WTC11 (cell line): ENCODE results near the gene ZNF37A.

Experiments
- CBFB ChIP-seq: sonication (generic); formaldehyde crosslinking; IDR thresholded peaks from 2 replicates; pipeline ENCODE4 v1.8.1; 2022; ENCODE audit warnings: mild to moderate bottlenecking, low read depth, missing genetic modification reagents
- CTCF ChIP-seq: fragments of 200-600 bp; IDR thresholded peaks from 2 replicates; pipeline ENCODE4 v1.8.0; 2022; ENCODE audit warnings: antibody characterized with exemption
- FOXP4 ChIP-seq: sonication (generic); formaldehyde crosslinking; IDR thresholded peaks from 2 replicates; pipeline ENCODE4 v1.8.0; 2022; ENCODE audit warnings: mild to moderate bottlenecking, missing genetic modification reagents
- KAT7 ChIP-seq: sonication (generic); formaldehyde crosslinking; IDR thresholded peaks from 2 replicates; pipeline ENCODE4 v1.8.1; 2023; ENCODE audit warnings: missing genetic modification reagents, mild to moderate bottlenecking, borderline replicate concordance
- NFYB ChIP-seq: sonication (generic); formaldehyde crosslinking; conservative IDR thresholded peaks from 2 replicates; pipeline ENCODE4 v1.8.0; 2022; ENCODE audit warnings: low read depth, missing genetic modification reagents
- SMAD3 ChIP-seq: sonication (generic); formaldehyde crosslinking; IDR thresholded peaks from 2 replicates; pipeline ENCODE4 v1.8.0; 2022; ENCODE audit warnings: missing genetic modification reagents, mild to moderate bottlenecking, borderline replicate concordance
- TCF7 ChIP-seq: sonication (generic); formaldehyde crosslinking; IDR thresholded peaks from 2 replicates; pipeline ENCODE4 v1.8.0; 2022; ENCODE audit warnings: mild to moderate bottlenecking, low read depth, missing genetic modification reagents, moderate library complexity
- USF2 ChIP-seq: sonication (generic); formaldehyde crosslinking; IDR thresholded peaks from 2 replicates; pipeline ENCODE4 v1.8.1; 2023; ENCODE audit warnings: mild to moderate bottlenecking, missing genetic modification reagents, moderate library complexity
- ZBTB43 ChIP-seq: sonication (generic); formaldehyde crosslinking; IDR thresholded peaks from 2 replicates; pipeline ENCODE4 v1.8.1; 2023; ENCODE audit warnings: mild to moderate bottlenecking, missing genetic modification reagents
- ZNF423 ChIP-seq: fragments of 250-450 bp; sonication (Bioruptor Pico); IDR thresholded peaks from 2 replicates; pipeline ENCODE4 v2.1.2; 2022; ENCODE audit warnings: mild to moderate bottlenecking, moderate library complexity
- TF ChIP-seq, protein P1 (sequence below): sonication (generic); formaldehyde crosslinking; IDR thresholded peaks from 2 replicates; pipeline ENCODE4 v1.8.1; 2022; ENCODE audit warnings: low read depth, missing genetic modification reagents, borderline replicate concordance
- TF ChIP-seq, protein P2 (sequence below): sonication (generic); formaldehyde crosslinking; IDR thresholded peaks from 2 replicates; pipeline ENCODE4 v1.8.1; 2023; ENCODE audit warnings: mild to moderate bottlenecking, missing genetic modification reagents
- TF ChIP-seq, protein P3 (sequence below): sonication (generic); formaldehyde crosslinking; IDR thresholded peaks from 2 replicates; pipeline ENCODE4 v1.8.0; 2022; ENCODE audit warnings: mild to moderate bottlenecking, missing genetic modification reagents
- TF ChIP-seq, protein P4 (sequence below): sonication (generic); formaldehyde crosslinking; IDR thresholded peaks from 2 replicates; pipeline ENCODE4 v1.8.1; 2022; ENCODE audit warnings: low read depth, mild to moderate bottlenecking, moderate library complexity, missing genetic modification reagents, borderline replicate concordance

DNA sequence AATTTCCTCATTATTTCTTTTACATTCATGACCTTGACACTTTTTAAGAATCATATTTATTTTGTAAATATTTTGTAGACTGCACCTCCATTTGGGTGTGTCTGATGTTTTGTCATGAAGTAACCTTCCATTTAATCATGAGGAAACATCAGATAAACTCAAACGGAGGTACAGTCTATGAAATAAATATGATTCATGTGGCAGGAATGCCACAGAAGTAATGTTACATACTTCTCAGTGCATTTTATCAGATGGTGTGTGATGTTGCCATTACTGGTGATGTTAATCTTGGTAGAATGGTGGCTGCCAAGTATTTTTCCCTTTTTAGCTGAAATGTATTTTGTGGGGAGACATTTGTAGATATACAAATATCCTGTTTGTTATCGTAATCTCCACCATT, 64.9 kb downstream of the ZNF37A start:
- TF ChIP-seq CTCF (no peak), TCF7 (CRISPR knock-in tag) (no peak), ZBTB43 (CRISPR knock-in tag) (no peak), USF2 (no peak), CBFB (CRISPR knock-in tag) (no peak), FOXP4 (CRISPR knock-in tag) (no peak), NFYB (CRISPR knock-in tag) (no peak), SMAD3 (CRISPR knock-in tag) (no peak), ZNF423 (no peak), KAT7 (CRISPR knock-in tag) (no peak)
- TF ChIP-seq, protein P1, sequence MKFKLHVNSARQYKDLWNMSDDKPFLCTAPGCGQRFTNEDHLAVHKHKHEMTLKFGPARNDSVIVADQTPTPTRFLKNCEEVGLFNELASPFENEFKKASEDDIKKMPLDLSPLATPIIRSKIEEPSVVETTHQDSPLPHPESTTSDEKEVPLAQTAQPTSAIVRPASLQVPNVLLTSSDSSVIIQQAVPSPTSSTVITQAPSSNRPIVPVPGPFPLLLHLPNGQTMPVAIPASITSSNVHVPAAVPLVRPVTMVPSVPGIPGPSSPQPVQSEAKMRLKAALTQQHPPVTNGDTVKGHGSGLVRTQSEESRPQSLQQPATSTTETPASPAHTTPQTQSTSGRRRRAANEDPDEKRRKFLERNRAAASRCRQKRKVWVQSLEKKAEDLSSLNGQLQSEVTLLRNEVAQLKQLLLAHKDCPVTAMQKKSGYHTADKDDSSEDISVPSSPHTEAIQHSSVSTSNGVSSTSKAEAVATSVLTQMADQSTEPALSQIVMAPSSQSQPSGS (CRISPR knock-in tag): no peak
- TF ChIP-seq, protein P2, sequence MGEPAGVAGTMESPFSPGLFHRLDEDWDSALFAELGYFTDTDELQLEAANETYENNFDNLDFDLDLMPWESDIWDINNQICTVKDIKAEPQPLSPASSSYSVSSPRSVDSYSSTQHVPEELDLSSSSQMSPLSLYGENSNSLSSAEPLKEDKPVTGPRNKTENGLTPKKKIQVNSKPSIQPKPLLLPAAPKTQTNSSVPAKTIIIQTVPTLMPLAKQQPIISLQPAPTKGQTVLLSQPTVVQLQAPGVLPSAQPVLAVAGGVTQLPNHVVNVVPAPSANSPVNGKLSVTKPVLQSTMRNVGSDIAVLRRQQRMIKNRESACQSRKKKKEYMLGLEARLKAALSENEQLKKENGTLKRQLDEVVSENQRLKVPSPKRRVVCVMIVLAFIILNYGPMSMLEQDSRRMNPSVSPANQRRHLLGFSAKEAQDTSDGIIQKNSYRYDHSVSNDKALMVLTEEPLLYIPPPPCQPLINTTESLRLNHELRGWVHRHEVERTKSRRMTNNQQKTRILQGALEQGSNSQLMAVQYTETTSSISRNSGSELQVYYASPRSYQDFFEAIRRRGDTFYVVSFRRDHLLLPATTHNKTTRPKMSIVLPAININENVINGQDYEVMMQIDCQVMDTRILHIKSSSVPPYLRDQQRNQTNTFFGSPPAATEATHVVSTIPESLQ (CRISPR knock-in tag): no peak
- TF ChIP-seq, protein P3, sequence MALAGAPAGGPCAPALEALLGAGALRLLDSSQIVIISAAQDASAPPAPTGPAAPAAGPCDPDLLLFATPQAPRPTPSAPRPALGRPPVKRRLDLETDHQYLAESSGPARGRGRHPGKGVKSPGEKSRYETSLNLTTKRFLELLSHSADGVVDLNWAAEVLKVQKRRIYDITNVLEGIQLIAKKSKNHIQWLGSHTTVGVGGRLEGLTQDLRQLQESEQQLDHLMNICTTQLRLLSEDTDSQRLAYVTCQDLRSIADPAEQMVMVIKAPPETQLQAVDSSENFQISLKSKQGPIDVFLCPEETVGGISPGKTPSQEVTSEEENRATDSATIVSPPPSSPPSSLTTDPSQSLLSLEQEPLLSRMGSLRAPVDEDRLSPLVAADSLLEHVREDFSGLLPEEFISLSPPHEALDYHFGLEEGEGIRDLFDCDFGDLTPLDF (CRISPR knock-in tag): no peak
- TF ChIP-seq, protein P4, sequence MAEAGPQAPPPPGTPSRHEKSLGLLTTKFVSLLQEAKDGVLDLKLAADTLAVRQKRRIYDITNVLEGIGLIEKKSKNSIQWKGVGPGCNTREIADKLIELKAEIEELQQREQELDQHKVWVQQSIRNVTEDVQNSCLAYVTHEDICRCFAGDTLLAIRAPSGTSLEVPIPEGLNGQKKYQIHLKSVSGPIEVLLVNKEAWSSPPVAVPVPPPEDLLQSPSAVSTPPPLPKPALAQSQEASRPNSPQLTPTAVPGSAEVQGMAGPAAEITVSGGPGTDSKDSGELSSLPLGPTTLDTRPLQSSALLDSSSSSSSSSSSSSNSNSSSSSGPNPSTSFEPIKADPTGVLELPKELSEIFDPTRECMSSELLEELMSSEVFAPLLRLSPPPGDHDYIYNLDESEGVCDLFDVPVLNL (CRISPR knock-in tag): no peak
